Body of pancreas (tissue), 4 donors: Measurements from ENCODE around the gene FRMD7.

ENCODE experiments used
- POLR2A ChIP-seq, 3 donors: fragments of 450-650 bp; IDR thresholded peaks; one replicate each; pipeline ENCODE4 v1.6.1; 2016; ENCODE audit warnings: antibody characterized with exemption in 3 of 3, mild to moderate bottlenecking in 2 of 3
- TF ChIP-seq, protein P1 (sequence below), 7 experiments: fragments of 450-650 bp in 4 of 7; fragments of 200-600 bp in 3 of 7; sonication (generic) in 3 of 7; IDR thresholded peaks; one replicate each; pipeline ENCODE4 v1.5.1; 2016 to 2019; ENCODE audit warnings: antibody characterized with exemption in 7 of 7

DNA sequence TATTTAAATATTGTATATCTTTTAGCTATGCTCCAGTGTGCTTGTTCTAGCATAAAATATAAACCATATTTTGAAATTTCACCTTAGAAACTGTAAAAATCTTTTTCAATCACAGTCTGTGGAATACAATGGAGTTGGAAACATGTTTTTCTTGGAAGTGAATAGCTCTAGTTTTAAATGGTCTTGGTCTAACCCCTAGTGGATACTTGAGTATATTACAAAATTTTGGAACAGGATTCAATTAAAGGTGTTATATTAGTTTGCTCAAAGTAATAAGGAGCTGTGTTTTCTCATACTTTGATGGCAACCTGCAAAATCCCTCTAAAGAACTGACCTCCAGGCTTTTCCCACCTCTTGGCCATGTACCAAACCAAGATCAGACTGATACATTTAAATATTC, 56.6 kb downstream of the FRMD7 start:
- TF ChIP-seq, protein P1, sequence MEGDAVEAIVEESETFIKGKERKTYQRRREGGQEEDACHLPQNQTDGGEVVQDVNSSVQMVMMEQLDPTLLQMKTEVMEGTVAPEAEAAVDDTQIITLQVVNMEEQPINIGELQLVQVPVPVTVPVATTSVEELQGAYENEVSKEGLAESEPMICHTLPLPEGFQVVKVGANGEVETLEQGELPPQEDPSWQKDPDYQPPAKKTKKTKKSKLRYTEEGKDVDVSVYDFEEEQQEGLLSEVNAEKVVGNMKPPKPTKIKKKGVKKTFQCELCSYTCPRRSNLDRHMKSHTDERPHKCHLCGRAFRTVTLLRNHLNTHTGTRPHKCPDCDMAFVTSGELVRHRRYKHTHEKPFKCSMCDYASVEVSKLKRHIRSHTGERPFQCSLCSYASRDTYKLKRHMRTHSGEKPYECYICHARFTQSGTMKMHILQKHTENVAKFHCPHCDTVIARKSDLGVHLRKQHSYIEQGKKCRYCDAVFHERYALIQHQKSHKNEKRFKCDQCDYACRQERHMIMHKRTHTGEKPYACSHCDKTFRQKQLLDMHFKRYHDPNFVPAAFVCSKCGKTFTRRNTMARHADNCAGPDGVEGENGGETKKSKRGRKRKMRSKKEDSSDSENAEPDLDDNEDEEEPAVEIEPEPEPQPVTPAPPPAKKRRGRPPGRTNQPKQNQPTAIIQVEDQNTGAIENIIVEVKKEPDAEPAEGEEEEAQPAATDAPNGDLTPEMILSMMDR (IDR thresholded peaks at IDR 0.05) = peak in 3 of 7 experiments; percentile 20 to 39 (median 31)
- no peak for TF ChIP-seq POLR2A (IDR thresholded peaks at IDR 0.05)
